Osteoblast (primary cell): ENCODE data around the gene PLA2G4B. TPM values are rescaled to one million over a fixed set of nuclear protein-coding genes. Genes with fewer than 3 reads are reported as not detected.

Source experiments
- DNase-seq: peaks from one replicate; pipeline ENCODE4 v3.0.0; 2011; ENCODE audit warnings: low spot score, mixed read lengths; ENCODE audit not compliant: insufficient read length; ENCODE audit errors: missing footprints
- H2AFZ ChIP-seq: 2 replicates; pipeline ENCODE4 v1.6.0; 2011; ENCODE audit warnings: mild to moderate bottlenecking, low read length
- H3K27ac ChIP-seq: 2 replicates; pipeline ENCODE4 v1.5.1; 2011; ENCODE audit warnings: mild to moderate bottlenecking, low read depth, low read length, moderate library complexity
- H3K27me3 ChIP-seq: 2 replicates; pipeline ENCODE4 v1.6.0; 2012; ENCODE audit warnings: mild to moderate bottlenecking, control low read depth, inconsistent platforms, low read length, moderate library complexity; ENCODE audit not compliant: insufficient read depth
- H3K36me3 ChIP-seq: 2 replicates; pipeline ENCODE4 v1.5.1; 2011; ENCODE audit warnings: mild to moderate bottlenecking, low read length, control low read depth, moderate library complexity; ENCODE audit not compliant: insufficient read depth
- H3K4me1 ChIP-seq: 2 replicates; pipeline ENCODE4 v1.5.1; 2011; ENCODE audit warnings: mild to moderate bottlenecking, low read length, control low read depth, moderate library complexity; ENCODE audit not compliant: insufficient read depth
- H3K4me2 ChIP-seq: 2 replicates; pipeline ENCODE4 v1.6.0; 2011; ENCODE audit warnings: mild to moderate bottlenecking, low read length; ENCODE audit not compliant: insufficient read depth
- H3K4me3 ChIP-seq: fragments of 200-600 bp; sonication (generic); 3 replicates; pipeline ENCODE4 v1.5.1; 2012; ENCODE audit warnings: mild to moderate bottlenecking, low read length, inconsistent platforms; ENCODE audit not compliant: insufficient read depth
- H3K79me2 ChIP-seq: 2 replicates; pipeline ENCODE4 v1.6.0; 2012; ENCODE audit warnings: mild to moderate bottlenecking, low read length, control low read depth, inconsistent platforms; ENCODE audit not compliant: insufficient read depth
- H3K9me3 ChIP-seq: 2 replicates; pipeline ENCODE4 v1.5.1; 2011; ENCODE audit warnings: low read depth, low read length, control low read depth
- H4K20me1 ChIP-seq: 2 replicates; pipeline ENCODE4 v1.6.0; 2012; ENCODE audit warnings: mild to moderate bottlenecking, low read length, control low read depth; ENCODE audit not compliant: insufficient read depth
- CTCF ChIP-seq: IDR thresholded peaks from 2 replicates; pipeline ENCODE4 v1.5.1; 2011; ENCODE audit warnings: mild to moderate bottlenecking, low read depth, low read length, moderate library complexity; ENCODE audit errors: extremely low read depth
- total RNA-seq: library from RNA; depleted of rRNA; stranded (reverse); fragments of >200 nt; gene quantifications from 2 replicates; pipeline ENCODE4 v1.2.3, GENCODE V29; 2012

Gene PLA2G4B
- total RNA-seq, 1 donor: 0.72 TPM

GRCh38 chr15:41882689-41883483 is 44.2 kb downstream of the PLA2G4B start:
- no peaks in the 10 kb centered on the region for H4K20me1 ChIP-seq
- no peak overlapping the region for H3K4me2 ChIP-seq
- H3K9me3 ChIP-seq: no peaks in the 10 kb centered on the region
- H3K4me3 ChIP-seq: no peak overlapping the region
- no peaks in the 10 kb centered on the region for H3K4me1 ChIP-seq
- TF ChIP-seq CTCF: no peak
- H3K36me3 ChIP-seq: no peaks in the 10 kb centered on the region
- peaks cover 9% of the 10 kb centered on the region for H3K27me3 ChIP-seq
- peak; percentile 69 for DNase-seq
- H3K79me2 ChIP-seq: no peaks in the 10 kb centered on the region
- no peak overlapping the region for H2AFZ ChIP-seq
- H3K27ac ChIP-seq: no peak overlapping the region

- peak; percentile 73 for DNase-seq
- Histone ChIP-seq H3K27ac (no peak overlapping the region), H3K4me1 (no peaks in the 10 kb centered on the region), H4K20me1 (no peaks in the 10 kb centered on the region), H3K4me3 (no peak overlapping the region), H2AFZ (no peak overlapping the region), H3K9me3 (no peaks in the 10 kb centered on the region), H3K4me2 (no peak overlapping the region), H3K79me2 (no peaks in the 10 kb centered on the region), H3K27me3 (peaks cover 9% of the 10 kb centered on the region), H3K36me3 (no peaks in the 10 kb centered on the region)
- TF ChIP-seq CTCF: no peak
Measured at GRCh38 chr15:41883484-41883825, 44.8 kb downstream of the PLA2G4B start.

DNA sequence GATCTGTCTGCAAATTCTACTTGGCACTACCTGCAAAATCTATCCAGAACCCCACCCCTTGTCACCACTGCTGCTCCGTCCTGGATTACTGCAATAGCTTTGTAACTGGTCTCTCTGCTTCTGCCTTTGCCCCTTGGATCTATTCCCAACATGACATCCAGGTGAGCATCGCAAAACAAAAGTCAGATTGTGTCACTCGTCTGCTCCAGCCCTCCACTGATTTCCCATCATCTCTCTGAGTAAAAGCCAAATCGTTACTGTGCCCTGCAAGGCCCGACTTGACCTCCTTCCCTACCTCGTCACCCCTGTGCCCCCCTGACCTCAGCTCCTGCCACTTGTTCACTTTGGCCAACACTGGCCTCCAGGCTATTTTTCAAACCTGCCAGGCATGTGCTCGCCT is 45.8 kb downstream of the PLA2G4B start:
- Histone ChIP-seq H3K27me3 (peaks cover 9% of the 10 kb centered on the region), H3K27ac (no peak overlapping the region), H3K79me2 (no peaks in the 10 kb centered on the region), H4K20me1 (no peaks in the 10 kb centered on the region), H2AFZ (no peak overlapping the region), H3K4me2 (no peak overlapping the region), H3K4me1 (no peaks in the 10 kb centered on the region), H3K4me3 (no peak overlapping the region), H3K36me3 (no peaks in the 10 kb centered on the region), H3K9me3 (no peaks in the 10 kb centered on the region)
- DNase-seq: peak; percentile 41
- no peak for TF ChIP-seq CTCF

DNA sequence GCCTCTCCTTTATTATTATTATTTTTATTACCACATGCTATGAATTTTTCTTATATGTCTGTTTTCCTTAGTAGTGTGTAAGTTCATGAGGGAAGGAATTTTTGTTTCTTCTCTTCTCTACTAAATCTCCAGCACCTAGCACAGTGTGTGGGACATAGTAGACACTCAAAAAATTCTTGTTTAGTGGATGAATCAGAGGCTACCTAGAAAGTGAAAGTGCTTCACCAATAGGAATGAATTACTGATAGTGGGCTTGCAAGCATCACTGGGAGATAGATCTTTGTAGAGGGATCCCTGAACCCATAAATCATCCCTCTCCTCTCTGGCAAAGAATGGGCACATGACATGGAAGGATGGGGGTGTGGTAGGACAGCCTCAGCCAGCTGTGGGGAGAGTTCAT is 46.7 kb downstream of the PLA2G4B start:
- Histone ChIP-seq H3K4me1 (no peaks in the 10 kb centered on the region), H3K27ac (no peak overlapping the region), H4K20me1 (no peaks in the 10 kb centered on the region), H3K9me3 (no peaks in the 10 kb centered on the region), H3K27me3 (peaks cover 8% of the 10 kb centered on the region), H3K4me3 (no peak overlapping the region), H3K36me3 (no peaks in the 10 kb centered on the region), H3K4me2 (no peak overlapping the region), H2AFZ (no peak overlapping the region), H3K79me2 (no peaks in the 10 kb centered on the region)
- DNase-seq: peak; percentile 71
- no peak for TF ChIP-seq CTCF
